HG03066 (cell line): Measurements from ENCODE around the gene RUFY4.

Experiments used
- ATAC-seq: cut with Tn5 transposase; IDR thresholded peaks from one replicate; pipeline ENCODE4 v1.9.1; 2021; ENCODE audit warnings: low read depth; ENCODE audit not compliant: unreplicated experiment

Gene RUFY4

GRCh38 chr2:218068721-218069334, at the start of gene RUFY4:
Gene RUFY4, plus strand, starts transcription at chr2:218069253. Its CDS starts 1,353 bp downstream, at chr2:218070606.
- peak; percentile 88 for ATAC-seq

DNA sequence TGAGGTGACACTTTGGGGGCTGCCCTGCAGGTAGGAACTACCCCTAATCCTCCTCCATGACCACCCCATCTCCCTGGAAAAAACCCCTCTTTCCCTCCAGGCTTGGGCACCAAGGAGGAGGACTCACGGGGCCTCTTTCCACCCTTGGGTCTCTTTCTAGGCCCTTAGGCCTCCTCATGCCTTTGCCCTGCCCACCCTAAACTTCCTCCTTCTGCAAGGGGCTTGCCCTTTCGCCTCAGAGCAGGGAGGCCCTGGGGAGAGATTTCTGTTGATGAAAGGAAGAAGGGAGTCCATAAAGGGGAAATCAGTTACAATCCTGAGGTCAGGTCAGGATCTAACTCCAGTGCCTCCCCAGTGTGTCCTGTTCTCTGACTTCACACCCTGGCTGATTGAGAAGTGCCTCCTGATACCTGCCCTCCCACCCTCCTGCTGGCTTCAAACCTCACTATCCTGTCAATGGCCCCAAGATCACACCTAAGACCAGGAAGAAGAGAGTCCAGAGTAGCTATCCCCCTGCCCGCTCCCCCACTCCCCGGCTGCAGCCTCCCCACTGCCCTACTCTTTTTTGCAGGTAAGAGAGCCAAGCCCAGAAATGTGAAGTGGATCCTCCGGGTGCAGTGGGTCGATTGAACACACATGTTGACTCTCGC, 49.5 kb upstream of the RUFY4 start:
- no peak for ATAC-seq

- no peak for ATAC-seq
Measured at GRCh38 chr2:218020281-218020680, 48.8 kb upstream of the RUFY4 start.

DNA sequence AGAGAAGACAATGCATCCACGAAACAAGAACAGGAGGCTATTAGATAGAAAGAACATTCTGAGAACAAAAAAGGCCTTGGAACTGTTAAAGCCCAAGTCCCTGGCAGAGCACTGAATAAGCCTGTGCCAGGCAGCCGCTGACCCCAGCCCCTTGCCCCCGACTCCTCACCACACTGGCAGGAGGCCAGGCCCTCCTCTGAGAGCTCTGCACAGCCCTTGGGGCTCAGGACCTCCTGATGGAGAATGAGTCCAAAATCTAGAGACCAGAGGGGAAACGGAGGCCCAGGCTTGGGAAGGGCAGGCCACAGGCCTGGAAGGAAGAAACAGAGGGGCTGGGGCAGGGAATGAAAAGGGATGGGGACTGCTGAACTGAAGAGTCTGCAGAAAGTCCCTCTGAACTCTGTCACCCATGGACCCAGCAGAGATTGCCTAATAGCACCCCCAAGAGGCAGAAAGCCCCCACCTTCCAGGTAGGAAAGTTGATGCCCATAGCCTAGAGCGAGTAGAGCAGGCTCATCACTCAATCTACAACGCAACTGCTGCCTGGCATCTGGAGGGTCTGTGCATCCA, 48.0 kb upstream of the RUFY4 start:
- no peak for ATAC-seq

- no peak for ATAC-seq
Measured at GRCh38 chr2:218021536-218022071, 47.4 kb upstream of the RUFY4 start.

DNA sequence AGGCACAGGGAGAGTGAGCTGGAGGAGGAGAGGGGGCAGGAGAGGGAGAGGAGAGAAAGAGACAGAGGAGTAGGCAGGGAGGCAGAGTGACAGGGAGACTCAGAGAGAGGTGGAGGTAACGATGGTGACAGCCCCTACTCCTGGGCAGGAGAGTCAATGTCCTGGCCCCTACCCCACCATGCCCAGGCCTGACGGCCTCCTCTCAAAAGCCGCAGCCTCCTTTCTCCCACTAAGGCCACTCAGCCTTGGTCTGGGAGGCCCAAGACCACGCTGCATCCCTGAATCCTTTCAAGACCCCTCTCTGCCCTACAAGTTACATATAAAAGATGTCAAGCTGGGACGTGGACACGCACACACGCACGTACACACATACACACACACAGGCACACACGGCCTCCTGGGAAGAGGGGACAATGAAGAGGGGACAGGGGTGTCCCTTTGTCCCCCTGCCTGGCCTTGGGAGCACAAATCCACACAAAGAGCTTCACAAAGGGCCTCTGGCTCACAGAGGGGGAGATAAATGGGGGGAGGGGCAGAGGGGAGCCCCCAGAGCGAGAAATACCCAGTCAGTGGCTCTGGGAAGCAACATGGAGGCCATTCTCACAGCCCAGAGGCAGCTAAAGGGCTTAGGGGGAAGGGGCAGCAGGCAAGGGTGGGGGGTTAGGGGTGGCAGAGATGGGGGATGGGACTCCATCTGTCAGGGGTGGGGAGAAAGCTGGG, 46.8 kb upstream of the RUFY4 start:
- no peak for ATAC-seq

DNA sequence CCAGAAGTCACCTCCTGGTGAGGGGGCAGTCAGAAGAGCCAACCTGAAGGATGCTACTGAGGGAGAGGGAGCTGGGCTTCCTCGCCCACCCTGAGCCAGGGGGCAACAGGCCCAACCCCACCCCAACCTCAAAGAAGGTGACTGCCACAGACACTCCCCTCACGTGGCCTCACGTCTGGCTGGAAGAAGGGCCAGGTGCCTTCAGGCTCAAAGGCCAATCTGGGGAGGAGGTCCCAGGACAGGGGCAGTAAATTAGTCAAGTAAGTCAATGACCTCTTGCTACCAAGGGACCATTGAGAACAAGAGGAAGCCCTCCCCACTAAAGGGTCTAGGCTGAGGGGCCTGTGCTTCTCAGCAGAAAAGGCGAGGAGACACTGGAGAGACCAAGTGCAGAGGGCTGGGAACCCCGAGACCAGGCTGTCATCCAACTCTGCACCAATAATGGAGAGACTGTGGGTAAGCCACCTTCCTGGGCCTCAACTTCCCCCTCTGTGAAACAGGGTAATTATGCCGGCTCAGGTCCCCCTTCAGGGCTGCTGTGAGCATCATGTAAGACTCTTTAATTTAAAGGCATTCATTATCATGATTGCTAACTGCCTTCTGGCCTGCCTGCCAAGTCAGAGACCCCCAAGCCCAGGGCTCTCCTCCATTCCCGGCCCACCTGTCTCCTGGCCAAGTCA, 46.1 kb upstream of the RUFY4 start:
- no peak for ATAC-seq

GRCh38 chr2:218023636-218024035, 45.4 kb upstream of the RUFY4 start:
- no peak for ATAC-seq

- no peak for ATAC-seq
Measured at GRCh38 chr2:218024336-218024735, 44.7 kb upstream of the RUFY4 start.

DNA sequence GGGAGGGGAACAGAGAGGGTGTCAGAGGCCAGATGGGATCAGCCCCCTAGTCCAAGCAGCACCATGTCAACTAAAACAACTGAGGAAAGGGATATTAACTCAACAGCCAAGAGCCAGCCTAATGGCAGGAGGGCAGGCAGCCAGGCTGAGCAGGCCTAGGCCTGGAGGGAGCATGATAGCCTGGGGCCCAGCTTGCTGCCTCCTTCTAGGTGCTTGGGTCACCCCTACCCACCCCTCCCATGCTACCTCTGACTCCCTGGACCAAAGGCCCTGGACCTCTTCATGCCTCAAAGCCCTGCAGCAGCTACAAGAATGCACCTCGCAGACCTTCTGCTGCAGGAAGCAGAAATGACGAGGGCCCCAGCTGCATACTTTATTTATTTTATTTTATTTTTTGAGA, 44.2 kb upstream of the RUFY4 start:
- ATAC-seq = no peak

- no peak for ATAC-seq
Measured at GRCh38 chr2:218026244-218026643, 42.8 kb upstream of the RUFY4 start.

DNA sequence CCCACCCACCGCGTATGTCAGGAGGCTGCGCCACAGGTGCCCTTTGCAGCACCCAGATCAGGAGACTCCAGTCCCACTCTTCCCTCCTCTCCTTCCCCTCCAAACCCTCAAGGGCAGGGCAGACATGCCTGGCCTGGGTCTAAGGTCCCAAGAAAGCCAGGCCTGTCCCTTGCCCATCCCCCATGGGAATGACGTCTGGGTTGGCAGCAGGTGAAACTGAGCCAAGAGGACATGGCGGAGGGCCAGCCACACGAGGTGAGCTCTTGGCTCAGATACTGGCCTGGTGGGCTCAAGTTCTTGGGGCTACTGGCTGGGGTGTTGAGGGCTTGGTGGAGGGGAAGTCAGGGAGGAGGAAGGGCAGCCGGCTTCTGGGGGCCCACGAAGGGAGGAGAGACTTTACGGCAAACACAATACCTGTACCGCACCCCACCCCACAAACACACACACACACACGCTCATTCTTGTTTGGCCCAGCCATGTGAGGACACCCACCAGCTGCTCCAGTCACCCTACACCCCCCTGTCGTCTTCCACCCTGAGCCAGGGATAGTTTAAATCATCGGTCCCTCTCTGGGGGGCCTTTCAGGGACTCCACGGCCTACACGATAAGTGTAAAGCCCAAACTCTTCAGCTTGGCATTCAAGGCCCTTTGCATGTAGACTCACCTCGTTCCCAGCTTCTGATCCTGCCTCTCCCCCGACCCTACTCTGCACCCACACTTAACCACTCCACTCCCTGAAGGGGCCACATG, 42.2 kb upstream of the RUFY4 start:
- ATAC-seq = no peak

GRCh38 chr2:218027426-218028188, 41.4 kb upstream of the RUFY4 start:
- no peak for ATAC-seq

- ATAC-seq = no peak
Measured at GRCh38 chr2:218028189-218028495, 40.9 kb upstream of the RUFY4 start.

GRCh38 chr2:218028562-218029348, 40.3 kb upstream of the RUFY4 start:
- ATAC-seq = no peak

DNA sequence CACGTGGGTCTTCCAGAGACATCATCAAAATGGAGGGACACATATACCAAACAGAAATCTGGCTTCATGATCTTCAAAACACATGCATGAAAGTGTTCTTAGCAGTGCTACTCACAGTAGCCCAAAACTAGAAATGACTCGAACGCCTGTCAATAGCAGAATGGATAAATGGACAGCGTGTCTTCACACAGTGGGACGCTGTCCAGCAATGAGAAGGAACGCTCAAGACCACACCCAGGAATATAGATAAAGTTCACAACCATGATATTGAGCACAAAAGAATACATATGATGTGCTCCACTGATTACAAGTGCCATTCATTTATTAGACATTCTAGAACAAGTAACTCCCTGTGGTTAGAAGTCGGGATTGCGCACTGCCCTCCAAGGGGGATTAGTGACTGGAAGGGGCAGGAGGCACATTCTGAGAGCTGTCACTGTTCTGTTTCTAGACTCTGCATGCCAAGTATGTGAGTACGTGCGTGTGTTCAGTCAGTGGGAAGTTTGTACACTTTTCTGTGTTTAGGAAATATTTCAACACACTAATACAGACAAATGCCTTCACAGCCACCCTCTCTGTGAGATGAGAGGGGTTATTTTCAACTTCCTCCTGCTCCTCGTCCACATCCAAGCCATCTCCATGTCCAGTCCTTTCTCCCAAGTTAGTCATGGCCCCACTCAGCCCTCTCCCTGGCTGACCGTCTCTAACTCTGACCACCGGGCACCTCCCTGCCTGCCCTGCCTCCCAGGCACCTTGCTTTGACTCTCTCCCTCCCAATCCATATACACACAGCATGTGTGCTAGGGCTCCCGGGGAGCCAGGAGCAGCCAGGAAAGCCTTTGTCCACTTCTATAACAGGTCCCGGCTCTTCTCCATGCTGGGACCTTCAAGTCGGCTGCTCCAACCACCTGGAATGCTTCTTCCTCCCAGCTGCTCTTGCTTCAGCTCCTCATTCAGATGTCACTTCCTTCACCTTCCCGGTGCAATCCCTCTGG, 39.4 kb upstream of the RUFY4 start:
- no peak for ATAC-seq

DNA sequence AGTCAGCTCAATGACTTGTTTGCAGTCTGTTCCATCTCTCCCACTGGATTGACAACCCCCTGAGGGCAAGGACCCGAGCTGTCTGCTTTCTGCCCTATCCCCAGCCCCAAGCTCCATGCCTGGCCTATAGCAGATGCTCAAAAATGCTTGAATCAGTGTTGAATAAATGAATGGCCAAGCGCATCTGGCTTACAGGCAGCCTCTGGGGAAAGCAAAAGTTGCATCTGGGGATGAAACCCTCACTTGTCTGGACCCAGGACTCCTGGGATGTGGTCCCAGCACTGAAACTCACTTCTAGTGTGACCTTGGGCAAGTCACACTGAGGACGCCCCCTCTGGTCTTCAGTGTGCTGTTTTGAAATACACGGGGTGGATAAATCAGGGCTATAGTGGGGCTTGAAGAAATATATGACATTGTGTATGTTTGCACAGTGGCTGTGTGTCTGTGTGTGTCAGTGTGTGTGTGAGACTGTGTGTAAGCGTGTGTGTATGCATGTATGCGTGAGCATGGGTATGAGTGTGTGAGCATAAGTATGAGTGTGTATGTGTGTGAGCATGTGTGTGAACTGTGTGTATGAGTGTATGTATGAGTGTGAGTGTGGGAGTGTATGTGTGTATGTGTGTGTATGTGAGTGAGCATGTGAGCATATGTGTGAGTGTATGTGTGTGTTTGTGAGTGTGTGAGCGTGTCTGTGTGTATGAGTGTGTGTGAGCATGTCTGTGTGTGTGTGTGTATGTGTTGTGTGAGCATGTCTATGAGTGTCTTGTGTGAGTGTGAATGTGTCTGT, 38.5 kb upstream of the RUFY4 start:
- ATAC-seq = no peak
